HCT116 (cell line): ENCODE results near the gene ZBTB21. TPM values are rescaled to one million over a fixed set of nuclear protein-coding genes. Genes with fewer than 3 reads are reported as not detected.

Source experiments
- ATAC-seq: fragments of 200-7000 bp; cut with Tn5 transposase; 2 replicates; pipeline ENCODE4 v1.9.1; 2020; ENCODE audit warnings: mild to moderate bottlenecking, moderate library complexity
- BruUV-seq: library from RNA; stranded (reverse); fragments of 400-500 nt; replicated peaks from 2 replicates; lab custom pipeline; 2021; lab: Mats Ljungman, UMichigan
- CTCF ChIA-PET: fragments of 300-600 bp; sonication (Branson Sonifier 250); formaldehyde crosslinking; loops from one replicate; lab custom pipeline; 2021; ENCODE audit warnings: antibody characterized with exemption; lab: Charles Lee
- POLR2A ChIA-PET: fragments of 300-600, 350-600 bp; sonication (Branson Sonifier 250); formaldehyde crosslinking; loops from one replicate; lab custom pipeline; 2021; ENCODE audit warnings: antibody characterized with exemption; lab: Charles Lee
- RAD21 ChIA-PET, 2 experiments: fragments of 300-600 bp; sonication (Branson Sonifier 250); formaldehyde crosslinking; loops; one replicate each; lab custom pipeline; 2023; ENCODE audit warnings: low total read pairs in 2 of 2; ENCODE audit not compliant: uncharacterized antibody in 2 of 2, unreplicated experiment in 2 of 2, low non-redundant PET in 1 of 2; lab: Charles Lee
- DNase-seq: peaks from one replicate; pipeline ENCODE4 v3.0.0-alpha.2; 2010; ENCODE audit warnings: low read depth, low spot score
- H2AFZ ChIP-seq: fragments of 200-600 bp; shearing (Covaris generic), sonication (generic); 2 replicates; pipeline ENCODE4 v1.6.1; 2017; ENCODE audit warnings: low read depth, mixed run types, mixed read lengths, antibody characterized with exemption, low read length; ENCODE audit not compliant: poor library complexity, severe bottlenecking
- H3K27ac ChIP-seq: 2 replicates; pipeline ENCODE4 v1.5.1; 2012; ENCODE audit warnings: low read depth, low read length
- H3K27me3 ChIP-seq: fragments of 200-600 bp; sonication (generic); 2 replicates; pipeline ENCODE4 v1.6.1; 2016; ENCODE audit warnings: mixed run types, low read length, mixed read lengths; ENCODE audit not compliant: insufficient read depth
- H3K36me3 ChIP-seq, 2 experiments: fragments of 200-500 bp in 1 of 2; fragments of 200-600 bp in 1 of 2; sonication (Bioruptor generic) in 1 of 2; sonication (generic) in 1 of 2; 2 replicates each; pipeline versions ENCODE4 v1.5.1 to v1.6.1; 2014 to 2016; ENCODE audit warnings: low read length in 2 of 2, inconsistent platforms in 1 of 2, mixed read lengths in 1 of 2, mixed run types in 1 of 2; ENCODE audit not compliant: insufficient read depth in 2 of 2, control insufficient read depth in 1 of 2
- H3K4me1 ChIP-seq, 2 experiments: fragments of 200-600 bp in 1 of 2; sonication (generic) in 1 of 2; 2 replicates each; pipeline versions ENCODE4 v1.5.1 to v1.6.1; 2012 to 2017; ENCODE audit warnings: low read length in 2 of 2, inconsistent platforms in 1 of 2, mild to moderate bottlenecking in 1 of 2, mixed read lengths in 1 of 2, mixed run types in 1 of 2, moderate library complexity in 1 of 2; ENCODE audit not compliant: insufficient read depth in 2 of 2, control insufficient read depth in 1 of 2
- H3K4me2 ChIP-seq: fragments of 200-600 bp; sonication (generic); 2 replicates; pipeline ENCODE4 v1.6.1; 2017; ENCODE audit warnings: mixed run types, low read length, mixed read lengths
- H3K4me3 ChIP-seq, 2 experiments: fragments of 200-600 bp in 1 of 2; sonication (generic) in 1 of 2; replicated peaks in 1 of 2; 2 replicates each; pipeline ENCODE4 v1.5.1; 2011 to 2016; ENCODE audit warnings: low read length in 2 of 2, control low read depth in 1 of 2, low read depth in 1 of 2, mild to moderate bottlenecking in 1 of 2, mixed read lengths in 1 of 2, mixed run types in 1 of 2
- H3K79me2 ChIP-seq: fragments of 200-600 bp; sonication (generic); 2 replicates; pipeline ENCODE4 v1.6.1; 2017; ENCODE audit warnings: mild to moderate bottlenecking, mixed run types, low read length, moderate library complexity, mixed read lengths; ENCODE audit not compliant: insufficient read depth
- H3K9ac ChIP-seq: fragments of 200-600 bp; sonication (generic); 2 replicates; pipeline ENCODE4 v1.6.1; 2016; ENCODE audit warnings: low read length, mixed read lengths
- H3K9me2 ChIP-seq: fragments of 200-600 bp; sonication (generic), shearing (Covaris generic); 2 replicates; pipeline ENCODE4 v1.6.1; 2017; ENCODE audit warnings: mixed run types, mild to moderate bottlenecking, moderate library complexity; ENCODE audit not compliant: insufficient read depth
- H3K9me3 ChIP-seq, 2 experiments: fragments of 200-500 bp in 1 of 2; fragments of 200-600 bp in 1 of 2; sonication (Bioruptor generic) in 1 of 2; sonication (generic) in 1 of 2; 2 replicates each; pipeline ENCODE4 v1.6.1; 2014 to 2017; ENCODE audit warnings: low read length in 2 of 2, mixed read lengths in 2 of 2, inconsistent platforms in 1 of 2, low read depth in 1 of 2, mild to moderate bottlenecking in 1 of 2, mixed run types in 1 of 2, moderate library complexity in 1 of 2; ENCODE audit not compliant: control insufficient read depth in 1 of 2, insufficient read depth in 1 of 2
- H4K20me1 ChIP-seq: fragments of 200-600 bp; sonication (generic), shearing (Covaris generic); 2 replicates; pipeline ENCODE4 v1.6.1; 2017; ENCODE audit warnings: mixed run types, mild to moderate bottlenecking, moderate library complexity; ENCODE audit not compliant: insufficient read depth
- CBX3 ChIP-seq: IDR thresholded peaks from 2 replicates; pipeline ENCODE4 v1.6.1; 2012; ENCODE audit warnings: low read depth
- CEBPB ChIP-seq: IDR thresholded peaks from 2 replicates; pipeline ENCODE4 v1.6.1; 2012; ENCODE audit warnings: low read depth
- EZH2phosphoT487 ChIP-seq: fragments of 200-600 bp; IDR thresholded peaks from 2 replicates; pipeline ENCODE4 v1.6.1; 2018; ENCODE audit warnings: antibody characterized with exemption, borderline replicate concordance
- JUND ChIP-seq: IDR thresholded peaks from 2 replicates; pipeline ENCODE4 v1.6.1; 2012
- SP1 ChIP-seq: IDR thresholded peaks from 2 replicates; pipeline ENCODE4 v1.6.1; 2012; ENCODE audit warnings: low read depth
- ZBTB33 ChIP-seq: IDR thresholded peaks from 2 replicates; pipeline ENCODE4 v1.6.1; 2011; ENCODE audit warnings: mild to moderate bottlenecking, low read length, moderate library complexity; ENCODE audit not compliant: insufficient replicate concordance; ENCODE audit errors: extremely low read depth
- intact Hi-C: fragments of 100-400 bp; cut with micrococcal nuclease; formaldehyde crosslinking; loops from 2 replicates; pipeline ENCODE4 v1.10.0; 2022
- total RNA-seq: library from RNA; stranded (reverse); gene quantifications from one replicate; pipeline ENCODE4 v1.2.1, GENCODE V29; 2021; ENCODE audit not compliant: unreplicated experiment

ZBTB21 gene
- total RNA-seq, 1 experiment from 2014 or later = 28.7 TPM

GRCh38 chr21:41973427-41973831 lies 36.7 kb downstream of the ZBTB21 start:
- ChIA-PET RAD21 (no interaction called here), POLR2A (no interaction called here), CTCF (interaction anchor here (1.0 kb wide), 1 partner anchor 134 kb away, joined by 3 read pairs; no protein-coding TSS in a partner anchor)
- Histone ChIP-seq H3K4me1 (no peaks in the 10 kb centered on the region), H3K27me3 (no peaks in the 10 kb centered on the region), H3K9me3 (no peaks in the 10 kb centered on the region), H3K79me2 (no peaks in the 10 kb centered on the region), H4K20me1 (no peaks in the 10 kb centered on the region), H2AFZ (no peak overlapping the region), H3K4me3 (no peak overlapping the region), H3K9me2 (no peaks in the 10 kb centered on the region), H3K9ac (no peak overlapping the region), H3K4me2 (no peak overlapping the region), H3K27ac (no peak overlapping the region), H3K36me3 (no peaks in the 10 kb centered on the region)
- no peak for TF ChIP-seq CBX3
- no TSS peak for BruUV-seq
- ATAC-seq (peak; percentile 21; the same call in 1 of the 2 replicates), DNase-seq (no peak)
- intact Hi-C loops = no loop called here

GRCh38 chr21:41972511-41973205 lies 37.5 kb downstream of the ZBTB21 start:
- CTCF ChIA-PET = no interaction called here
- no peaks in the 10 kb centered on the region for H3K36me3 ChIP-seq
- no peaks in the 10 kb centered on the region for H4K20me1 ChIP-seq
- H3K4me2 ChIP-seq = no peak overlapping the region
- no peaks in the 10 kb centered on the region for H3K9me2 ChIP-seq
- no peak for DNase-seq
- no peak overlapping the region for H3K4me3 ChIP-seq
- no peak for ATAC-seq
- no peaks in the 10 kb centered on the region for H3K4me1 ChIP-seq
- intact Hi-C loops = no loop called here
- H3K9ac ChIP-seq = no peak overlapping the region
- RAD21 ChIA-PET = no interaction called here
- TF ChIP-seq SP1 = no peak
- TF ChIP-seq CEBPB = no peak
- TF ChIP-seq ZBTB33 = no peak
- no peak for TF ChIP-seq EZH2phosphoT487
- no peak for TF ChIP-seq JUND
- POLR2A ChIA-PET = no interaction called here
- no peak overlapping the region for H3K27ac ChIP-seq
- no peak overlapping the region for H2AFZ ChIP-seq
- no peaks in the 10 kb centered on the region for H3K79me2 ChIP-seq
- H3K27me3 ChIP-seq = no peaks in the 10 kb centered on the region
- no peaks in the 10 kb centered on the region for H3K9me3 ChIP-seq
- BruUV-seq = no TSS peak
